Kidney (tissue), 14 donors: ENCODE measurements around the gene SENP2. TPM values are rescaled to one million over a fixed set of nuclear protein-coding genes. Genes with fewer than 3 reads are reported as not detected.
"Not testable (repeated sequence)": the region's sequence is repeated elsewhere in the genome, so short reads cannot be mapped to it uniquely, and the experiment has no call there.

Experiments
- DNase-seq, 5 donors: peaks; one replicate each; pipeline ENCODE4 v3.0.0-alpha.2; 2013 to 2020
- FAIRE-seq: peaks from 2 replicates; lab custom pipeline; 2012; peaks lifted over from hg19 to GRCh38; lab: Jason Lieb, UNC
- H3K27ac ChIP-seq, 2 donors: one replicate each; pipeline ENCODE4 v1.7.0; 2013; ENCODE audit warnings: low read depth in 2 of 2, low read length in 2 of 2, inconsistent platforms in 1 of 2
- H3K27me3 ChIP-seq: one replicate; pipeline ENCODE4 v1.7.1; 2013; ENCODE audit warnings: low read length, inconsistent platforms; ENCODE audit not compliant: control insufficient read depth, insufficient read depth
- H3K36me3 ChIP-seq, 3 donors: one replicate each; pipeline versions ENCODE4 v1.7.0 to v1.7.1; 2013; ENCODE audit warnings: low read length in 3 of 3, control low read depth in 1 of 3, inconsistent platforms in 1 of 3; ENCODE audit not compliant: insufficient read depth in 3 of 3, control insufficient read depth in 2 of 3
- H3K4me1 ChIP-seq, 3 donors: one replicate each; pipeline versions ENCODE4 v1.7.0 to v1.7.1; 2013; ENCODE audit warnings: low read length in 3 of 3, inconsistent platforms in 1 of 3, low read depth in 1 of 3; ENCODE audit not compliant: control insufficient read depth in 2 of 3, insufficient read depth in 2 of 3
- H3K4me3 ChIP-seq, 3 donors: one replicate each; pipeline versions ENCODE4 v1.7.0 to v1.8.1; 2013; ENCODE audit warnings: low read length in 3 of 3, control low read depth in 1 of 3, inconsistent platforms in 1 of 3
- H3K9ac ChIP-seq, 3 donors: one replicate each; pipeline versions ENCODE4 v1.7.0 to v1.7.1; 2013; ENCODE audit warnings: low read length in 3 of 3, control low read depth in 1 of 3, inconsistent platforms in 1 of 3
- H3K9me3 ChIP-seq, 3 donors: one replicate each; pipeline versions ENCODE4 v1.7.0 to v1.7.1; 2013; ENCODE audit warnings: low read length in 3 of 3, control low read depth in 1 of 3, inconsistent platforms in 1 of 3; ENCODE audit not compliant: control insufficient read depth in 2 of 3, insufficient read depth in 1 of 3
- CTCF ChIP-seq: IDR thresholded peaks from 3 replicates; pipeline ENCODE4 v1.5.1; 2012; ENCODE audit warnings: mild to moderate bottlenecking, moderate library complexity, borderline replicate concordance; ENCODE audit not compliant: insufficient read depth; ENCODE audit errors: extremely low read depth
- intact Hi-C: fragments of 100-400 bp; cut with DNase I; formaldehyde crosslinking; loops from one replicate; pipeline ENCODE4 v1.11.1; 2022
- polyA plus RNA-seq: library from polyadenylated mRNA; stranded (reverse); fragments of 350-450 nt; fragmentation: Illumina TruSeq; extraction: RNeasy Lipid Tissue Mini Kit (QIAGEN cat#74804); gene quantifications from one replicate; pipeline ENCODE4 v1.2.3, GENCODE V29; 2014; ENCODE audit warnings: low read depth, low replicate concordance; ENCODE audit not compliant: insufficient read depth
- total RNA-seq: library from RNA; stranded (reverse); fragmentation: NEBNext Ultra II Directional; extraction: Animal tissue kit (Norgen Biotek cat#: 25700); gene quantifications from one replicate; pipeline ENCODE4 v1.2.1, GENCODE V29; 2021
- donor health status: control.
- donor health status: control.
- donor health status: control.
- donor health status: control.
- donor health status: control.
- donor health status: DM: yes; HTN: yes; CAD: no.
- donor health status: Normal renal cell carcinoma (clear cell type).

SENP2 gene
- total and polyA plus RNA-seq, 2 donors from 2014 or later, result 10.8 to 29.6 TPM

DNA sequence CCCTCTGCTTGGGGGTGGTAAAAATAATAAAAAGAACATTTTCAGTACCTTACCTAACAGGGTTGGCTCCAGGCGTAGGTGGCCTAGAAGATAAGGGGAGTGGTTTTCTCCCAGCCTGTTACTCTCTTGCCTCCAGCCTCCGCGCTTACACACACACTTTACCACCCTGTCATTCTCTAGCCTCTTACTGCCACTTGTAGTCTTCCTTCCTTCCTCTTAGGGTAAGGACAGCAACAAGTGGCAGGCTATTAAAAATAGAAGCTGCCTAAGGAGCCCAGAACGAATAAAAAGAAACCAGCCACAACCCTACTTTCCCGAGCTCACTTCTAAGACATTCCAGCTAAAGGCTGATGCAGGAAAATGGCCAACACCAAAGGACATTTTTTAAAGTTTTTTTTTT lies 24.1 kb upstream of the SENP2 start:
- no peak for TF ChIP-seq CTCF
- Histone ChIP-seq H3K9ac (no peak overlapping the region), H3K36me3 (no peaks in the 10 kb centered on the region), H3K4me1 (peaks cover 0 to 8% (median 7%) of the 10 kb centered on the region in 3 donors), H3K4me3 (no peak overlapping the region), H3K27ac (no peak overlapping the region), H3K9me3 (no peaks in the 10 kb centered on the region), H3K27me3 (no peaks in the 10 kb centered on the region)
- FAIRE-seq (no peak), DNase-seq (no peak)
- intact Hi-C loops, result no loop called here

- no peak overlapping the region for H3K4me3 ChIP-seq
- no peak overlapping the region for H3K27ac ChIP-seq
- no peaks in the 10 kb centered on the region for H3K27me3 ChIP-seq
- no peaks in the 10 kb centered on the region for H3K36me3 ChIP-seq
- DNase-seq (no peak), FAIRE-seq (no peak)
- no peaks in the 10 kb centered on the region for H3K9me3 ChIP-seq
- H3K9ac ChIP-seq, result no peak overlapping the region
- H3K4me1 ChIP-seq, result peaks cover 0 to 2% (median 0%) of the 10 kb centered on the region in 3 donors
- intact Hi-C loops, result no loop called here
- no peak for TF ChIP-seq CTCF
These were observed 13.9 kb upstream of the SENP2 start for GRCh38 chr3:185572183-185572582.

GRCh38 chr3:185575108-185575869 lies 10.8 kb upstream of the SENP2 start:
- H3K27me3 ChIP-seq, H3K36me3 ChIP-seq, H3K27ac ChIP-seq, H3K9ac ChIP-seq, H3K4me3 ChIP-seq, intact Hi-C loops, FAIRE-seq, H3K9me3 ChIP-seq, H3K4me1 ChIP-seq: not testable (repeated sequence)
- peak; percentile 52 for TF ChIP-seq CTCF
- peak in 4 of 5 donors; percentile 47 to 85 (median 72) for DNase-seq
